Activated CD8-positive, alpha-beta T cell treated with anti-CD3 and anti-CD28 coated beads for 36 hours (primary cell): ENCODE data around the gene NEURL1B. TPM values are rescaled to one million over a fixed set of nuclear protein-coding genes. Genes with fewer than 3 reads are reported as not detected.

ENCODE experiments used
- ATAC-seq: fragments of 200-7000 bp; cut with Tn5 transposase; one replicate; pipeline ENCODE4 v1.10.0; 2021; ENCODE audit warnings: mild to moderate bottlenecking, moderate library complexity
- CTCF ChIA-PET: fragments of 350-600 bp; sonication (Branson Sonifier 250); formaldehyde crosslinking; loops from one replicate; lab custom pipeline; 2021; ENCODE audit warnings: antibody characterized with exemption; lab: Charles Lee
- POLR2A ChIA-PET: fragments of 350-600 bp; sonication (Branson Sonifier 250); formaldehyde crosslinking; loops from one replicate; lab custom pipeline; 2021; ENCODE audit warnings: antibody characterized with exemption; lab: Charles Lee
- DNase-seq: peaks from one replicate; pipeline ENCODE4 v3.0.0-alpha.2; 2020
- H3K27ac Mint-ChIP-seq: one replicate; pipeline ENCODE4 v1.8.0; 2021; ENCODE audit warnings: mild to moderate bottlenecking, mixed read lengths
- H3K27me3 Mint-ChIP-seq: one replicate; pipeline ENCODE4 v1.8.0; 2021; ENCODE audit warnings: mixed read lengths
- H3K36me3 Mint-ChIP-seq: one replicate; pipeline ENCODE4 v1.8.0; 2021; ENCODE audit warnings: low read depth, mixed read lengths
- H3K4me1 Mint-ChIP-seq: one replicate; pipeline ENCODE4 v1.8.0; 2021; ENCODE audit warnings: low read depth, mixed read lengths
- H3K4me3 Mint-ChIP-seq: one replicate; pipeline ENCODE4 v1.8.0; 2021; ENCODE audit warnings: mild to moderate bottlenecking, moderate library complexity, mixed read lengths
- H3K9me3 Mint-ChIP-seq: one replicate; pipeline ENCODE4 v1.8.0; 2021; ENCODE audit warnings: mixed read lengths
- CTCF ChIP-seq: fragments of 200-600 bp; IDR thresholded peaks from one replicate; pipeline ENCODE4 v1.8.0; 2022; ENCODE audit warnings: antibody characterized with exemption, mild to moderate bottlenecking
- intact Hi-C: fragments of 100-400 bp; cut with micrococcal nuclease; formaldehyde crosslinking; loops from one replicate; pipeline ENCODE4 v1.10.0; 2022
- total RNA-seq, 2 experiments: library from RNA; stranded (reverse); gene quantifications; one replicate each; pipeline ENCODE4 v1.2.3, GENCODE V29; 2021

NEURL1B gene
- total RNA-seq, 2 experiments from 2014 or later: 0.18 to 0.22 TPM

DNA sequence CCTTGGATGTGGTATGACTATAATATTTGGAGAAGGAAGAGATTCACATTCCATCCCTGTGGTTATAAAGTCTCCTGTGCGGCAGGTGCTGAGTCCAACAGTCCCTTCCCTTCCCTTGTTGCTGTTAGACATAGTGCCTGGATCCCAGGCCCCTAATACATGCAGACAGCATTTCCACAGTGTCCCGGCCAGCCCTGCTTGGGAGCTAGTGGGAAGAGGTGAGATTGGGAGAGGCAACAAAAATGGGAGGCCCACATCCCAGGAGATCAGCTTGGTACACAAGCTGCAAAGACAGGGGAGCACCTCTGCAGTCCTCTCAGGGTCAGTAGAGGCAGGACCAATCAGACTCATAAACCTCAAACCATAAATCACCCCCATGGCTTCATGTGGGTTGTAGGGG is 3.3 kb upstream of the NEURL1B start:
- ATAC-seq: no peak
- Mint-ChIP-seq H3K9me3 (no peaks in the 10 kb centered on the region), H3K36me3 (no peaks in the 10 kb centered on the region), H3K4me1 (no peaks in the 10 kb centered on the region), H3K4me3 (no peak overlapping the region), H3K27ac (no peak overlapping the region), H3K27me3 (peaks cover 27% of the 10 kb centered on the region)
- CTCF ChIA-PET: no interaction called here
- no peak for DNase-seq
- intact Hi-C loops: no loop called here
- POLR2A ChIA-PET: no interaction called here
- TF ChIP-seq CTCF: no peak

DNA sequence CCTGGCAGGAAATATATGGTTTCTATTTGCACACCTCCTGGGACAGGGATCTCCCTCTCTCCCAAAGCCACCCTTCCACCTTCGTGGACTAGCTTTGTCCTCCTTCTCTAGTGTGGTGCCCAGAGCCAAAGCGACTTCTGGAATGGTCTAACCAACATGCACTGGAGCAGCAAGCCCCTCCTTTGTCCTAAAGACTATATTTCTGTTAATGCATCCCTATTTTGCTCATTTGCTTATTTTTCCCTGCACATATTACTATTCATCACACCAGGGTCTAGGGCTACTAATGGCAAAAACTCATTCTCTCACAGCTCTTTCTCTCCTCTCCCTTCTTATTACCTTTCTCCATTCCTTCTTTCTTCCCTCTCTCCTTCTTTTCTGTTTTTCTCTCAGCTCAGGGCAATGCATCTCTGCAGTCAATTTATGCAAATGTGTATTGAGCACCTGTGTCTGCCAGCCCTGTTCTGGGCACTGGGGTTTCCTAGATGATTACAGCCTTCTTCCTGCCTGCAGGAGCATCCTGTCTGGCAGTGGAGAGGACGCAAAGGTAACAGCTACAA is 2.8 kb upstream of the NEURL1B start:
- no peak for TF ChIP-seq CTCF
- no peak for ATAC-seq
- intact Hi-C loops: no loop called here

DNA sequence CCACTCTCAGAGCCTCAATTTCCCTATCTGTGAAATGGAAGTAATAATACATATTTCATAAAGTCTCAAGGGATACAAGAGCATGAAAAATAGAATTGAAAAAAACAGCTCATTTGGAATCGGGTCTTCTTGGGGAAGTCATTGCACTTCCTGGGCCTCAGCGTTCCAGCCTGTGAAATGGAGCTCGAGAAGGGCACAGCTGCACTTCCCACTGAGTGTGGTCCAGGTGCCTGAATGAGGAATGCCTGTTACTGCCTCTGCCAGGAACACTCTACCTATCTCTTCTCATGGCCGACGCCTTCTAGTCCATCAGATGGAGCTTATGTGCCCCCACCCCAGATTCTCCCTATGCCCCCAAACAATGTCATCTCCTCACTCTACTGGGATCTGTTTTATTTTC is 924 bp upstream of the NEURL1B start:
- DNase-seq: no peak
- Mint-ChIP-seq H3K9me3 (no peaks in the 10 kb centered on the region), H3K4me1 (no peaks in the 10 kb centered on the region), H3K4me3 (no peak overlapping the region), H3K27me3 (peaks cover 35% of the 10 kb centered on the region), H3K27ac (no peak overlapping the region), H3K36me3 (no peaks in the 10 kb centered on the region)
- intact Hi-C loops: no loop called here
- ChIA-PET POLR2A (interaction anchor here (0.6 kb wide), 1 partner anchor 11 kb away, joined by 3 read pairs; no protein-coding TSS in a partner anchor), CTCF (interaction anchor here (0.8 kb wide), 1 partner anchor 58 kb away, joined by 3 read pairs; no protein-coding TSS in a partner anchor)
- ATAC-seq: no peak
- no peak for TF ChIP-seq CTCF

More for the DNA sequence above, 2.8 kb upstream of the NEURL1B start:
- Mint-ChIP-seq H3K27me3 (peaks cover 31% of the 10 kb centered on the region), H3K36me3 (no peaks in the 10 kb centered on the region), H3K4me1 (no peaks in the 10 kb centered on the region), H3K27ac (no peak overlapping the region), H3K9me3 (no peaks in the 10 kb centered on the region), H3K4me3 (no peak overlapping the region)
- POLR2A ChIA-PET: no interaction called here
- CTCF ChIA-PET: interaction anchor here (0.6 kb wide), 1 partner anchor 221 kb away, joined by 3 read pairs; no protein-coding TSS in a partner anchor
- no peak for DNase-seq

DNA sequence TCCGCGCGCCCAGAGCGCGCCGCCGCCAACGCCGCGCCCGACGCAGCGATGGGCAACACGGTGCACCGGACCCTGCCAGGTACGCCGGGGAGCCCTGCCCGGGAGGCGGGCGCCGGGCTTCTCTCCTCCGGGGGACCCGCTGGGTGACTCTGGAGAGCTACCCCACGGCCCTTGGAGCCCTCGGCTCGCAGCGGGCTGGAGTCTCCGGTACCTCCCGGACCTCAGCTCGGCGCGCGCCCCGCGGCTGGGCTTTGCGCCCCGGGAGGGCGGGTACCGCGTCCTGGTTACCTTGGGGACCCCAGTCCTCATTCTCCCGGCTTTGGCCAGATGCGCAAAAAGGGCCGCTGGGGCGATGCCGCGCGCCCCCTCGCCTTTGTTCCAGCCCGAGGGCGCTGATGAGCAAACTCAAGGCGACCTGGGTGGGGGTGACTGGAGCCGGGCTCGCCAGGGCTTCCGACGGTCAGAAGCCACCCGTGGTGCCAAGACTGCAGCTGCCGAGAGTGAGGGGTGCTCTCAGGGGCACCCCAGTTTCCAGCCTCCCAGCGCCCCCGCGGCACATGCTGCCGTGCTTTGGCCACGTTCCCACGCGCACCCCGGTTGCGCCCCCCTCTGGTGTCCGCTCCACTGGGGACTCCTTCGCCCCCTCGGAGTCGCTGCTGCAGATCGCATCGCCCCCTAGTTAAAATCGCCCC is 442 bp downstream of the NEURL1B start:
- no peak for ATAC-seq
- CTCF ChIA-PET: no interaction called here
- TF ChIP-seq CTCF: no peak
- H3K9me3 Mint-ChIP-seq: no peaks in the 10 kb centered on the region
- POLR2A ChIA-PET: no interaction called here
- H3K4me3 Mint-ChIP-seq: no peak overlapping the region
- H3K4me1 Mint-ChIP-seq: no peaks in the 10 kb centered on the region
- peaks cover 35% of the 10 kb centered on the region for H3K27me3 Mint-ChIP-seq
- intact Hi-C loops: no loop called here
- DNase-seq: no peak
- H3K27ac Mint-ChIP-seq: no peak overlapping the region
- H3K36me3 Mint-ChIP-seq: no peaks in the 10 kb centered on the region

DNA sequence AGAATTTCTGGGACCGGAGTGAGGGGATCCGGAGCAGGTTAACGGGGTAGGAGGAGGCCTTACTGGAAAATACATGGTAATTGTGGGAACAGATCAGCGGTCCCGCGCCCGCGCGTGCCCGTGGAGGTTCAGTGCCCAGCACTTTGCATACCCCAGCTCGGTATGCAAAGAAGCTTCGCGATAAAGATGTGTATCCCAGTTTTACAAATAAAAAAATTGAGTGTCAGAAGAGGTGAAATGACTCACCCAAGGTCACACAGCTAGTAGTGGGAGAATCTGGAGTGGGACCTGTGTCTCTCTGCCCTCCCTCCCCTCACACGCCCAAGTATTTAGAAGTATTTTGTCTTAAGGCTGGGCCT is 967 bp downstream of the NEURL1B start:
- H3K4me1 Mint-ChIP-seq: no peaks in the 10 kb centered on the region
- H3K27me3 Mint-ChIP-seq: peaks cover 35% of the 10 kb centered on the region
- no peak for DNase-seq
- H3K9me3 Mint-ChIP-seq: no peaks in the 10 kb centered on the region
- no peak for TF ChIP-seq CTCF
- H3K4me3 Mint-ChIP-seq: no peak overlapping the region
- no peak overlapping the region for H3K27ac Mint-ChIP-seq
- CTCF ChIA-PET: no interaction called here
- H3K36me3 Mint-ChIP-seq: no peaks in the 10 kb centered on the region
- intact Hi-C loops: no loop called here
- ATAC-seq: no peak
- POLR2A ChIA-PET: no interaction called here
